ENCODE measurements around the gene IGFBP3. TPM values are rescaled to one million over a fixed set of nuclear protein-coding genes. Genes with fewer than 3 reads are reported as not detected.

Gene IGFBP3
- total and polyA plus RNA-seq, 2 of the 13 experiments (the other 11 are each of a cell fraction or from before 2014, with no cell fraction given): 57.5 TPM; not detected in 1

GRCh38 chr7:45865594-45866410, 55.3 kb downstream of the IGFBP3 start (continued):
- TF ChIP-seq ZNF431 (CRISPR knock-in tag; IDR thresholded peaks at IDR 0.05; ENCODE audit: borderline replicate concordance, low read depth) (0 out of 2 replicates have a peak, but pooled peaks have one; percentile 37), SMARCC2 (IDR thresholded peaks at IDR 0.05) (no peak), ZFP37 (CRISPR knock-in tag; IDR thresholded peaks at IDR 0.05; ENCODE audit: borderline replicate concordance) (peak; percentile 73; the same call in 1 of the 2 replicates), GATAD1 (CRISPR knock-in tag; IDR thresholded peaks at IDR 0.05) (no peak), IRF1 (CRISPR knock-in tag; IDR thresholded peaks at IDR 0.05; ENCODE audit: low read depth) (no peak), ZNF687 (CRISPR knock-in tag; IDR thresholded peaks at IDR 0.05) (peak; percentile 97), HHEX (CRISPR knock-in tag; IDR thresholded peaks at IDR 0.05) (no peak), ZFP1 (CRISPR knock-in tag; IDR thresholded peaks at IDR 0.05) (no peak), NAIF1 (CRISPR knock-in tag; IDR thresholded peaks at IDR 0.05; ENCODE audit: borderline replicate concordance) (no peak), PHF20 (CRISPR knock-in tag; IDR thresholded peaks at IDR 0.05) (0 out of 2 replicates have a peak, but pooled peaks have one; percentile 21), ZBTB3 (CRISPR knock-in tag; IDR thresholded peaks at IDR 0.05; ENCODE audit: borderline replicate concordance, low read depth) (no peak), ZNF329 (CRISPR knock-in tag; IDR thresholded peaks at IDR 0.05; ENCODE audit: low read depth) (no peak), CSRNP2 (CRISPR knock-in tag; conservative IDR thresholded peaks at IDR 0.05; ENCODE audit: low read depth) (no peak), SKI (IDR thresholded peaks at IDR 0.05; ENCODE audit: partially characterized antibody) (no peak), USF2 (IDR thresholded peaks at IDR 0.05; ENCODE audit: low read depth, low read length) (no peak), USF2 (CRISPR knock-in tag; IDR thresholded peaks at IDR 0.05; ENCODE audit: borderline replicate concordance) (peak; percentile 59; the same call in 1 of the 2 replicates)

Data from HepG2 (cell line).